ENCODE results near the gene ICE1. TPM values are rescaled to one million over a fixed set of nuclear protein-coding genes. Genes with fewer than 3 reads are reported as not detected.

ICE1 gene
- total and polyA plus RNA-seq, 9 of the 15 experiments (the other 6 are each of a cell fraction or from before 2014, with no cell fraction given) = 4.9 to 47.4 (median 28.2) TPM

- TF ChIP-seq NRF1 (conservative IDR thresholded peaks at IDR 0.05 in 1 of 2, IDR thresholded peaks at IDR 0.05 in 1 of 2) (peak in 1 of 2 experiments; percentile 23; a peak in 1 of 4 replicates), NR2C2 (CRISPR knock-in tag; IDR thresholded peaks at IDR 0.05) (no peak), NR2C2 (tag; IDR thresholded peaks at IDR 0.05) (peak; percentile 34; the same call in 1 of the 2 replicates), HDAC3 (IDR thresholded peaks at IDR 0.05; ENCODE audit: borderline replicate concordance, partially characterized antibody) (no peak), ZNF644 (tag; IDR thresholded peaks at IDR 0.05; ENCODE audit: low read depth) (0 out of 2 replicates have a peak, but pooled peaks have one; percentile 56), NFE2 (IDR thresholded peaks at IDR 0.05; ENCODE audit: low read depth) (peak; percentile 84), PBX2 (CRISPR knock-in tag; IDR thresholded peaks at IDR 0.05; ENCODE audit: low read depth) (no peak), PBX2 (tag; conservative IDR thresholded peaks at IDR 0.05; ENCODE audit: low read depth) (peak; percentile 37; the same call in 1 of the 2 replicates), CBX3 (IDR thresholded peaks at IDR 0.05; ENCODE audit: borderline replicate concordance in 1 of 2, low read length in 2 of 2) (peak in 1 of 2 experiments; percentile 62; a peak in 1 of 3 replicates), CBFA2T3 (IDR thresholded peaks at IDR 0.05) (peak; percentile 43)
- TF ChIP-seq, protein P1, sequence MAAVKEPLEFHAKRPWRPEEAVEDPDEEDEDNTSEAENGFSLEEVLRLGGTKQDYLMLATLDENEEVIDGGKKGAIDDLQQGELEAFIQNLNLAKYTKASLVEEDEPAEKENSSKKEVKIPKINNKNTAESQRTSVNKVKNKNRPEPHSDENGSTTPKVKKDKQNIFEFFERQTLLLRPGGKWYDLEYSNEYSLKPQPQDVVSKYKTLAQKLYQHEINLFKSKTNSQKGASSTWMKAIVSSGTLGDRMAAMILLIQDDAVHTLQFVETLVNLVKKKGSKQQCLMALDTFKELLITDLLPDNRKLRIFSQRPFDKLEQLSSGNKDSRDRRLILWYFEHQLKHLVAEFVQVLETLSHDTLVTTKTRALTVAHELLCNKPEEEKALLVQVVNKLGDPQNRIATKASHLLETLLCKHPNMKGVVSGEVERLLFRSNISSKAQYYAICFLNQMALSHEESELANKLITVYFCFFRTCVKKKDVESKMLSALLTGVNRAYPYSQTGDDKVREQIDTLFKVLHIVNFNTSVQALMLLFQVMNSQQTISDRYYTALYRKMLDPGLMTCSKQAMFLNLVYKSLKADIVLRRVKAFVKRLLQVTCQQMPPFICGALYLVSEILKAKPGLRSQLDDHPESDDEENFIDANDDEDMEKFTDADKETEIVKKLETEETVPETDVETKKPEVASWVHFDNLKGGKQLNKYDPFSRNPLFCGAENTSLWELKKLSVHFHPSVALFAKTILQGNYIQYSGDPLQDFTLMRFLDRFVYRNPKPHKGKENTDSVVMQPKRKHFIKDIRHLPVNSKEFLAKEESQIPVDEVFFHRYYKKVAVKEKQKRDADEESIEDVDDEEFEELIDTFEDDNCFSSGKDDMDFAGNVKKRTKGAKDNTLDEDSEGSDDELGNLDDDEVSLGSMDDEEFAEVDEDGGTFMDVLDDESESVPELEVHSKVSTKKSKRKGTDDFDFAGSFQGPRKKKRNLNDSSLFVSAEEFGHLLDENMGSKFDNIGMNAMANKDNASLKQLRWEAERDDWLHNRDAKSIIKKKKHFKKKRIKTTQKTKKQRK (IDR thresholded peaks at IDR 0.05; ENCODE audit: borderline replicate concordance, low read depth, low read length) = peak; percentile 69
These were observed 13.2 kb upstream of the ICE1 start (continued) for GRCh38 chr5:5409151-5409810.

Data from K562 (cell line).